Measurements from ENCODE around the gene DAZAP1. TPM values are rescaled to one million over a fixed set of nuclear protein-coding genes. Genes with fewer than 3 reads are reported as not detected.

DAZAP1 gene
- total and polyA plus RNA-seq, 4 donors: 5.4 to 45.0 (median 29.7) TPM

GRCh38 chr19:1397838-1398237 is 9.5 kb upstream of the DAZAP1 start:
- H3K4me1 ChIP-seq (ENCODE audit: control insufficient read depth in 4 of 4, insufficient read depth in 4 of 4, low read length in 3 of 4): peaks cover 29 to 67% (median 53%) of the 10 kb centered on the region in 4 donors
- peak overlapping the region; percentile 77 to 78 for H3K27ac ChIP-seq (ENCODE audit: low read depth in 1 of 2, low read length in 2 of 2)
- no peaks in the 10 kb centered on the region for H3K27me3 ChIP-seq (ENCODE audit: control insufficient read depth in 4 of 4, insufficient read depth in 4 of 4, low read length in 3 of 4)
- WGBS: 92% methylated on average over 9 of the region's 9 CpGs
- H3K4me3 ChIP-seq (ENCODE audit: low read depth in 1 of 3, low read length in 3 of 3): no peak overlapping the region
- H3K9me3 ChIP-seq (ENCODE audit: control insufficient read depth in 4 of 4, low read length in 3 of 4): no peaks in the 10 kb centered on the region
- DNase-seq (ENCODE audit: low spot score): no peak
- no peak for TF ChIP-seq YY1 (IDR thresholded peaks at IDR 0.05)
- no peak for TF ChIP-seq EGR1 (IDR thresholded peaks at IDR 0.05; ENCODE audit: low read depth in 2 of 2)
- TF ChIP-seq RAD21 (IDR thresholded peaks at IDR 0.05): no peak
- no peak for TF ChIP-seq FOXA1 (IDR thresholded peaks at IDR 0.05)
- no peak for TF ChIP-seq RXRA (IDR thresholded peaks at IDR 0.05)
- no peak for TF ChIP-seq ZBTB33 (IDR thresholded peaks at IDR 0.05)
- TF ChIP-seq NR2F2 (IDR thresholded peaks at IDR 0.05): no peak
- no peak for TF ChIP-seq TAF1 (conservative IDR thresholded peaks at IDR 0.05)
- TF ChIP-seq, protein P1, sequence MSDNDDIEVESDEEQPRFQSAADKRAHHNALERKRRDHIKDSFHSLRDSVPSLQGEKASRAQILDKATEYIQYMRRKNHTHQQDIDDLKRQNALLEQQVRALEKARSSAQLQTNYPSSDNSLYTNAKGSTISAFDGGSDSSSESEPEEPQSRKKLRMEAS (IDR thresholded peaks at IDR 0.05): no peak
- TF ChIP-seq CTCF (IDR thresholded peaks at IDR 0.05; ENCODE audit: low read depth, low read length, missing input control): no peak
- peak overlapping the region in 1 of 2 donors; percentile 5 for H3K9ac ChIP-seq (ENCODE audit: low read depth in 1 of 2, low read length in 2 of 2)
- peaks cover 0 to 16% (median 6%) of the 10 kb centered on the region in 4 donors for H3K36me3 ChIP-seq (ENCODE audit: control insufficient read depth in 4 of 4, insufficient read depth in 3 of 4, low read depth in 1 of 4, low read length in 3 of 4)

DNA sequence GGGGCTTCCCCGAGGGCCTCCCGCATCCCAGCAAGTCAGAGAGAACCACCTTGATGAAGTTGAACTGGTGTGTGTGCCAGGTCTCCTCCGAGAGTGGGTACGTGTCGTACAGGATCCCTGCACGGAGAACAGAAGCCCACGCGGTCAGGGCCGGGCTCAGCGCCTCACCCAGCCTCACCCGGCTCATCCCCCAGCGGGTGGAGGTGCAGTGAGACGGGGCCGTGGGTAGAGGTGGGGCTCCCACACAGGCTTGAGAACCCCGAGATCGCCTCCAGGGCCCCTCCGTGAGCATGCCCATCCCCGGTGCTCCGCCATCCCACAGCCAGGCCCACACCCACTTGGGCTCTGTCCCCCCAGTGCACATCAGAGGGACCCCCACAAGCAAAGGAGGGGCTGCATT is 8.3 kb upstream of the DAZAP1 start:
- Histone ChIP-seq H3K36me3 (ENCODE audit: control insufficient read depth in 4 of 4, insufficient read depth in 3 of 4, low read depth in 1 of 4, low read length in 3 of 4) (peaks cover 0 to 6% (median 2%) of the 10 kb centered on the region in 4 donors), H3K4me1 (ENCODE audit: control insufficient read depth in 4 of 4, insufficient read depth in 4 of 4, low read length in 3 of 4) (peaks cover 29 to 67% (median 50%) of the 10 kb centered on the region in 4 donors), H3K27me3 (ENCODE audit: control insufficient read depth in 4 of 4, insufficient read depth in 4 of 4, low read length in 3 of 4) (no peaks in the 10 kb centered on the region), H3K9me3 (ENCODE audit: control insufficient read depth in 4 of 4, low read length in 3 of 4) (no peaks in the 10 kb centered on the region), H3K9ac (ENCODE audit: low read depth in 1 of 2, low read length in 2 of 2) (no peak overlapping the region), H3K4me3 (ENCODE audit: low read depth in 1 of 3, low read length in 3 of 3) (no peak overlapping the region), H3K27ac (ENCODE audit: low read depth in 1 of 2, low read length in 2 of 2) (peak overlapping the region; percentile 73 to 93)
- DNase-seq (ENCODE audit: low spot score): no peak
- WGBS: 87% methylated on average over 19 of the region's 19 CpGs
- TF ChIP-seq RXRA (IDR thresholded peaks at IDR 0.05) (no peak), GABPA (IDR thresholded peaks at IDR 0.05 in 1 of 2, conservative IDR thresholded peaks at IDR 0.05 in 1 of 2) (no peak), FOXA1 (IDR thresholded peaks at IDR 0.05) (no peak), JUND (IDR thresholded peaks at IDR 0.05) (no peak), SP1 (IDR thresholded peaks at IDR 0.05) (no peak), RAD21 (IDR thresholded peaks at IDR 0.05) (no peak), EGR1 (IDR thresholded peaks at IDR 0.05; ENCODE audit: low read depth in 2 of 2) (no peak), HNF4G (IDR thresholded peaks at IDR 0.05) (no peak), CTCF (IDR thresholded peaks at IDR 0.05; ENCODE audit: low read depth, low read length, missing input control) (no peak), YY1 (IDR thresholded peaks at IDR 0.05) (no peak), FOXA2 (IDR thresholded peaks at IDR 0.05) (no peak), TAF1 (conservative IDR thresholded peaks at IDR 0.05) (no peak)
- TF ChIP-seq, protein P2, sequence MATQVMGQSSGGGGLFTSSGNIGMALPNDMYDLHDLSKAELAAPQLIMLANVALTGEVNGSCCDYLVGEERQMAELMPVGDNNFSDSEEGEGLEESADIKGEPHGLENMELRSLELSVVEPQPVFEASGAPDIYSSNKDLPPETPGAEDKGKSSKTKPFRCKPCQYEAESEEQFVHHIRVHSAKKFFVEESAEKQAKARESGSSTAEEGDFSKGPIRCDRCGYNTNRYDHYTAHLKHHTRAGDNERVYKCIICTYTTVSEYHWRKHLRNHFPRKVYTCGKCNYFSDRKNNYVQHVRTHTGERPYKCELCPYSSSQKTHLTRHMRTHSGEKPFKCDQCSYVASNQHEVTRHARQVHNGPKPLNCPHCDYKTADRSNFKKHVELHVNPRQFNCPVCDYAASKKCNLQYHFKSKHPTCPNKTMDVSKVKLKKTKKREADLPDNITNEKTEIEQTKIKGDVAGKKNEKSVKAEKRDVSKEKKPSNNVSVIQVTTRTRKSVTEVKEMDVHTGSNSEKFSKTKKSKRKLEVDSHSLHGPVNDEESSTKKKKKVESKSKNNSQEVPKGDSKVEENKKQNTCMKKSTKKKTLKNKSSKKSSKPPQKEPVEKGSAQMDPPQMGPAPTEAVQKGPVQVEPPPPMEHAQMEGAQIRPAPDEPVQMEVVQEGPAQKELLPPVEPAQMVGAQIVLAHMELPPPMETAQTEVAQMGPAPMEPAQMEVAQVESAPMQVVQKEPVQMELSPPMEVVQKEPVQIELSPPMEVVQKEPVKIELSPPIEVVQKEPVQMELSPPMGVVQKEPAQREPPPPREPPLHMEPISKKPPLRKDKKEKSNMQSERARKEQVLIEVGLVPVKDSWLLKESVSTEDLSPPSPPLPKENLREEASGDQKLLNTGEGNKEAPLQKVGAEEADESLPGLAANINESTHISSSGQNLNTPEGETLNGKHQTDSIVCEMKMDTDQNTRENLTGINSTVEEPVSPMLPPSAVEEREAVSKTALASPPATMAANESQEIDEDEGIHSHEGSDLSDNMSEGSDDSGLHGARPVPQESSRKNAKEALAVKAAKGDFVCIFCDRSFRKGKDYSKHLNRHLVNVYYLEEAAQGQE (IDR thresholded peaks at IDR 0.05): no peak
- TF ChIP-seq, protein P1 (IDR thresholded peaks at IDR 0.05): no peak
- TF ChIP-seq, protein P3, sequence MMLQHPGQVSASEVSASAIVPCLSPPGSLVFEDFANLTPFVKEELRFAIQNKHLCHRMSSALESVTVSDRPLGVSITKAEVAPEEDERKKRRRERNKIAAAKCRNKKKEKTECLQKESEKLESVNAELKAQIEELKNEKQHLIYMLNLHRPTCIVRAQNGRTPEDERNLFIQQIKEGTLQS (IDR thresholded peaks at IDR 0.05): no peak
